ENCODE results near the gene METTL3. TPM values are rescaled to one million over a fixed set of nuclear protein-coding genes. Genes with fewer than 3 reads are reported as not detected.

METTL3 gene
- total RNA-seq, 1 donor from 2014 or later: 81.7 TPM

GRCh38 chr14:21501568-21501967 lies 9.6 kb downstream of the METTL3 start:
- no peak for DNase-seq (ENCODE audit: low read depth)
- no peak overlapping the region for H3K4me3 ChIP-seq (ENCODE audit: low read depth, low read length)
- TF ChIP-seq CTCF (conservative IDR thresholded peaks at IDR 0.05; ENCODE audit: low read depth, low read length): no peak

- TF ChIP-seq CTCF (conservative IDR thresholded peaks at IDR 0.05; ENCODE audit: low read depth, low read length): peak; percentile 62
- DNase-seq (ENCODE audit: low read depth): peak; percentile 23
- H3K4me3 ChIP-seq (ENCODE audit: low read depth, low read length): no peak overlapping the region
Observed at GRCh38 chr14:21498540-21499526, 12.3 kb downstream of the METTL3 start.

GRCh38 chr14:21496453-21496852 lies 14.7 kb downstream of the METTL3 start:
- H3K4me3 ChIP-seq (ENCODE audit: low read depth, low read length): no peak overlapping the region
- no peak for TF ChIP-seq CTCF (conservative IDR thresholded peaks at IDR 0.05; ENCODE audit: low read depth, low read length)
- no peak for DNase-seq (ENCODE audit: low read depth)

GRCh38 chr14:21494902-21495762 lies 16.0 kb downstream of the METTL3 start:
- TF ChIP-seq CTCF (conservative IDR thresholded peaks at IDR 0.05; ENCODE audit: low read depth, low read length): no peak
- no peak for DNase-seq (ENCODE audit: low read depth)
- H3K4me3 ChIP-seq (ENCODE audit: low read depth, low read length): no peak overlapping the region

GRCh38 chr14:21486640-21487087 lies 24.5 kb downstream of the METTL3 start:
- no peak overlapping the region for H3K4me3 ChIP-seq (ENCODE audit: low read depth, low read length)
- no peak for TF ChIP-seq CTCF (conservative IDR thresholded peaks at IDR 0.05; ENCODE audit: low read depth, low read length)
- DNase-seq (ENCODE audit: low read depth): no peak

GRCh38 chr14:21476925-21477681 lies 34.0 kb downstream of the METTL3 start, which contains the start of the genes RAB2B and TOX4:
TSS of gene RAB2B (minus strand) at chr14:21476959. CDS start at chr14:21476872, 87 bp downstream.
TSS of gene TOX4 (plus strand) at chr14:21477195. CDS start at chr14:21477279, 84 bp downstream.
- DNase-seq (ENCODE audit: low read depth): peak; percentile 95
- peak within 1 kb of the TSS; percentile 96 for H3K4me3 ChIP-seq (ENCODE audit: low read depth, low read length)
- peak; percentile 97 for TF ChIP-seq CTCF (conservative IDR thresholded peaks at IDR 0.05; ENCODE audit: low read depth, low read length)

Measured in epithelial cell of proximal tubule (primary cell).